Suprapubic skin (tissue), 4 donors: ENCODE data around the gene SSH3. TPM values are rescaled to one million over a fixed set of nuclear protein-coding genes. Genes with fewer than 3 reads are reported as not detected.

Experiments
- DNase-seq, 2 donors: peaks; one replicate each; pipeline ENCODE4 v3.0.0-alpha.2; 2019; ENCODE audit warnings: low spot score in 2 of 2
- H3K27ac ChIP-seq: fragments of 200-600 bp; sonication (generic); one replicate; pipeline ENCODE4 v1.5.1; 2019
- H3K27me3 ChIP-seq: fragments of 200-600 bp; sonication (generic); one replicate; pipeline ENCODE4 v1.5.1; 2019
- H3K36me3 ChIP-seq: fragments of 200-600 bp; sonication (generic); one replicate; pipeline ENCODE4 v1.5.1; 2019
- H3K4me1 ChIP-seq: fragments of 200-600 bp; sonication (generic); one replicate; pipeline ENCODE4 v1.5.1; 2019
- H3K4me3 ChIP-seq: fragments of 200-600 bp; sonication (generic); one replicate; pipeline ENCODE4 v1.5.1; 2019; ENCODE audit warnings: mild to moderate bottlenecking
- H3K9me3 ChIP-seq: fragments of 200-600 bp; sonication (generic); one replicate; pipeline ENCODE4 v1.5.1; 2019
- EP300 ChIP-seq: sonication (generic); formaldehyde crosslinking; IDR thresholded peaks from one replicate; pipeline ENCODE4 v1.6.1; 2017; ENCODE audit warnings: antibody characterized with exemption
- POLR2A ChIP-seq, 2 donors: fragments of 450-650 bp; IDR thresholded peaks; one replicate each; pipeline ENCODE4 v1.6.1; 2017; ENCODE audit warnings: antibody characterized with exemption in 2 of 2, mild to moderate bottlenecking in 2 of 2, moderate library complexity in 2 of 2
- POLR2AphosphoS5 ChIP-seq, 3 donors: sonication (generic); formaldehyde crosslinking; IDR thresholded peaks; one replicate each; pipeline ENCODE4 v1.6.1; 2017; ENCODE audit warnings: antibody characterized with exemption in 3 of 3
- WGBS: methylation state at CpG from one replicate; pipeline ENCODE4 v1.1.5; 2018; 5-methylcytosine and 5-hydroxymethylcytosine counted together
- total RNA-seq, 4 donors: library from RNA; depleted of rRNA; stranded (reverse); fragments of >200 nt; gene quantifications; one replicate each; pipeline ENCODE4 v1.1.0, GENCODE V29; 2016
- TF ChIP-seq, protein P1 (sequence below), 2 donors: fragments of 200-600 bp in 1 of 2; fragments of 450-650 bp in 1 of 2; sonication (generic) in 1 of 2; IDR thresholded peaks; one replicate each; pipeline ENCODE4 v1.5.1; 2016 to 2019; ENCODE audit warnings: antibody characterized with exemption in 2 of 2, mild to moderate bottlenecking in 1 of 2, moderate library complexity in 1 of 2

The SSH3 gene
- total RNA-seq, 4 donors from 2014 or later, result 49.4 to 107 (median 63.9) TPM

DNA sequence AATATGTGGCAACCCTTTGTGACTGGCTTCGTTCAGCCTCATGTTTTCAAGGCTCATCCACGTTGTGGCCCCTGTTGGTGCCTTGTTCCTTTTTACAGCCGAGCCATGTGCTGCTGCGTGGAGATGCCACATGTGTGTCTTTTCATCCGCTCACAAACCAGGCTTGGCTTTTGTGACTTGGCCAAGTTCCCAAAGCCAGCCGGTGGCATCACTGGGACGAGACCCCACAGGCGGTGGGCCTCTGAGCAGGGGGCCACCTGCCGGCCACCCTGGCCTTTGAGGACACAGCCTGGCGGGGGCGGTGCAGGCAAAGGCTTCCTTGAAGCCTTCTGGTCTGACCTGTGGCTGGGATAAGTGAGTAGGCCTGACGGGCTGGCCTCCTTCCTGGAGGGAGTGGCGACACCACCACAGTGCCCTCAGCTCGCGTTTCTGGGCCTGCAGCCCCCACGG, 26.5 kb upstream of the SSH3 start:
- H3K4me1 ChIP-seq, result peaks cover 75% of the 10 kb centered on the region
- H3K9me3 ChIP-seq, result no peaks in the 10 kb centered on the region
- peak overlapping the region; percentile 42 for H3K4me3 ChIP-seq
- 17% methylated on average over 2 of the region's 16 CpGs for WGBS
- H3K27ac ChIP-seq, result peak overlapping the region; percentile 91
- H3K27me3 ChIP-seq, result no peaks in the 10 kb centered on the region
- peak in 1 of 2 donors; percentile 71 for DNase-seq
- TF ChIP-seq, protein P1, sequence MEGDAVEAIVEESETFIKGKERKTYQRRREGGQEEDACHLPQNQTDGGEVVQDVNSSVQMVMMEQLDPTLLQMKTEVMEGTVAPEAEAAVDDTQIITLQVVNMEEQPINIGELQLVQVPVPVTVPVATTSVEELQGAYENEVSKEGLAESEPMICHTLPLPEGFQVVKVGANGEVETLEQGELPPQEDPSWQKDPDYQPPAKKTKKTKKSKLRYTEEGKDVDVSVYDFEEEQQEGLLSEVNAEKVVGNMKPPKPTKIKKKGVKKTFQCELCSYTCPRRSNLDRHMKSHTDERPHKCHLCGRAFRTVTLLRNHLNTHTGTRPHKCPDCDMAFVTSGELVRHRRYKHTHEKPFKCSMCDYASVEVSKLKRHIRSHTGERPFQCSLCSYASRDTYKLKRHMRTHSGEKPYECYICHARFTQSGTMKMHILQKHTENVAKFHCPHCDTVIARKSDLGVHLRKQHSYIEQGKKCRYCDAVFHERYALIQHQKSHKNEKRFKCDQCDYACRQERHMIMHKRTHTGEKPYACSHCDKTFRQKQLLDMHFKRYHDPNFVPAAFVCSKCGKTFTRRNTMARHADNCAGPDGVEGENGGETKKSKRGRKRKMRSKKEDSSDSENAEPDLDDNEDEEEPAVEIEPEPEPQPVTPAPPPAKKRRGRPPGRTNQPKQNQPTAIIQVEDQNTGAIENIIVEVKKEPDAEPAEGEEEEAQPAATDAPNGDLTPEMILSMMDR (IDR thresholded peaks at IDR 0.05), result peak in 1 of 2 donors; percentile 15
- TF ChIP-seq EP300, result no peak
- H3K36me3 ChIP-seq, result peaks cover 31% of the 10 kb centered on the region

DNA sequence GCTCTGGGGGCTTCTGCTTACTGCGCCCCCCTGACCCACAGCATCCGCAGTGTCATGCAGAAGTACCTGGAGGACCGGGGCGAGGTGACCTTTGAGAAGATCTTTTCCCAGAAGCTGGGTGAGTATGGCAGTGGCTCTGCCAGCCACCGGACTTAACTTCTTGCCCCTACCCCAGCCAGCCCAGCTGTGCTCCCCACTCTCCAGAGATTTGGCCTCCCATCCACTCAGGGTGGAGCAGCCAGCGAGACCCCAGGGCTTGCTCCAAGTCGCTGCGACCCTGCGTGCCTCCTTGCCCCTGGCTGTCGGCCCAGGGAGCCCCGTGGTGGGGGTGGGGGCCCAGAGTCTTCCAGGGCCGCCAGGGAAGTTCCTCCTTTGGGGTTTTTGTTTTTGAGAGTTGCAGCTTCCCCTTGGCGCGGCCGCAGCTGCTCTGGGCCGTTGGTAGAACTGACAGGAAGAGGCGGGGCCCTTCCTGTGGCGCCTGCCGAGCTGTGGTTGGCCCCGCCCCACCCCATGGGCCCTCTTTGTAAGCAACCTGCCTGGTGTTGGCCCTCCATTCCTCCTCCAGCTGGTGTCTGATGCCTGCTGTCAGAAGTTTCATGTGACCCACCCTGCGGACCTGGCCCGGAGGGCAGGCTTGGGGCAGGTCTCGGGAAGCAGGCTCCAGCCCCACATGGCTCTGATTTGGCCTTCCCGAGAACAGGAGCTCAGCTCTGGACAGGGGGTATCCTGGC, 25.9 kb upstream of the SSH3 start:
- WGBS, result 2% methylated on average over 7 of the region's 24 CpGs
- Histone ChIP-seq H3K27me3 (no peaks in the 10 kb centered on the region), H3K27ac (peak overlapping the region; percentile 91), H3K9me3 (no peaks in the 10 kb centered on the region), H3K4me3 (peak overlapping the region; percentile 42), H3K36me3 (peaks cover 37% of the 10 kb centered on the region), H3K4me1 (peaks cover 72% of the 10 kb centered on the region)
- peak; percentile 94 to 95 for DNase-seq
- no peak for TF ChIP-seq EP300
- TF ChIP-seq POLR2AphosphoS5 (IDR thresholded peaks at IDR 0.05), result no peak
- TF ChIP-seq, protein P1 (IDR thresholded peaks at IDR 0.05), result no peak
- no peak for TF ChIP-seq POLR2A (IDR thresholded peaks at IDR 0.05)

DNA sequence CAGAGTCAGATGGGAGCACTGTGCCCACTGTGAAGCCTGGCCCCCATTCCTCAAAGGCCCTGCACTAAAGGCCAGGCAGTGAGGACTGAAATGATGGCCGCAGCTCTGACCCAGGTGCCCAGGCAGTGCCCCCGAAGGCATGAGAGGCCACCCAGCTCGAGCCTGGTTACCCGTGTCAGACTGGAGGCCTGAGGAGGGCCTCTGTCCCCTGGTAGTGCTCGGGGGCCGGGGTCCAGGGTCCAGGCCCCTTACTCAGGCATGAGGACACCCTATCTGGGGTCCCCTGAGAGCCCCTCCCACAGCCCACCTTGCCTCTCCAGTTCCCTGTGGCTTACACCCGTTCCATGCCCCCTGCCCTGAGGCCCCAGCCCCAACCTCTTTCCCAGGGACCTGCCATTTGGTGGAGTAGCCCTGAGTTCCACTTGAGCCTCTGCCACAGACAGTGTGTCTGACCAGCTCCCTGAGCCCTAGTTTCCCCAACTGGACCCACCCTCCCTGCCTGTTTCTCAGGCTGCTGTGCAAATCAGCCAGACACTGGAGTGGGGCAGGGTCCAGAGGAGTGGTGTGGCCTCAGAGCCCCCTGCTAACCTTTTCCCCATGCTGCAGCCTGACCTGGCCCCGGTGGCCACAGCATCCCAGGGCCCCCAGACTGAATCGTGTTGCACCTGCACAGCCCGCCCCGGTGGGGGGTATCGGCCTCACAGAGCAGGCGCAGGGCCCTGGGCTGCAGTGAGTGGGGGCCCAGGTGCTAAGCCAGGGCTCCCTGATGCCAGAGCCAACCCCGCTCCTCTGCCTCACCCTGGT, 25.0 kb upstream of the SSH3 start:
- H3K9me3 ChIP-seq, result no peaks in the 10 kb centered on the region
- peak in 1 of 2 donors; percentile 59 for DNase-seq
- H3K4me3 ChIP-seq, result peak overlapping the region; percentile 42
- peak overlapping the region; percentile 91 for H3K27ac ChIP-seq
- H3K27me3 ChIP-seq, result no peaks in the 10 kb centered on the region
- H3K4me1 ChIP-seq, result peaks cover 62% of the 10 kb centered on the region
- H3K36me3 ChIP-seq, result peaks cover 47% of the 10 kb centered on the region
- TF ChIP-seq EP300 (no peak), POLR2A (IDR thresholded peaks at IDR 0.05) (no peak), POLR2AphosphoS5 (IDR thresholded peaks at IDR 0.05) (no peak)
- TF ChIP-seq, protein P1 (IDR thresholded peaks at IDR 0.05), result no peak
- 71% methylated on average over 1 of the region's 14 CpGs for WGBS

DNA sequence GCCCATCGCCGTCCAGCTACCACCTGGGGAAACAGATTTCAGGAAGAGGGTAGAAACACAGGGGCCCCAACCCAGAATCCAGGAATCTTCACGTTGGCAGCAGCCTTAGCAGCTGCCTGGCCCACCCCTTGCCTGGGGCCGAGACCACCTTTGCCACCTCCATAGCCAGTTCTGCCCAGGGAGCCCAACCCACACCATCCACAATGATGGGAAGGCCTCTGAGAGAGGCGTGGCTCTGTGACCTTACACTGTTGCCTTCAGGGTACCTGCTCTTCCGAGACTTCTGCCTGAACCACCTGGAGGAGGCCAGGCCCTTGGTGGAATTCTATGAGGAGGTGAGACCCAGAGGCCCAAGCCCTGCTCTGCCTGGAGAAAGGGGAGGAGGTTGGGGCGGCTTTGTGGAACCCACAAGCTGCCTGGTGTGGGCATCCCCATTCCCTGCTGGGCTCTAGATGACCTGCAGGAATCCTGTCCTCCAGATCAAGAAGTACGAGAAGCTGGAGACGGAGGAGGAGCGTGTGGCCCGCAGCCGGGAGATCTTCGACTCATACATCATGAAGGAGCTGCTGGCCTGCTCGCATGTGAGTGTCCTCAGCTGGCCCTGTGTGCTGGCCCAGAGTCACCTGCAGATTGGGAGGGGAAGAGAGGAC, 24.3 kb upstream of the SSH3 start:
- Histone ChIP-seq H3K4me1 (peaks cover 55% of the 10 kb centered on the region), H3K36me3 (peaks cover 54% of the 10 kb centered on the region), H3K27me3 (no peaks in the 10 kb centered on the region), H3K27ac (peak overlapping the region; percentile 91), H3K4me3 (no peak overlapping the region), H3K9me3 (no peaks in the 10 kb centered on the region)
- WGBS, result 95% methylated on average over 8 of the region's 14 CpGs
- TF ChIP-seq, protein P1 (IDR thresholded peaks at IDR 0.05), result no peak
- TF ChIP-seq POLR2AphosphoS5 (IDR thresholded peaks at IDR 0.05) (no peak), EP300 (no peak), POLR2A (IDR thresholded peaks at IDR 0.05) (no peak)
- DNase-seq, result peak in 1 of 2 donors; percentile 60
